HepG2 (cell line): ENCODE results near the gene VSIG10L. TPM values are rescaled to one million over a fixed set of nuclear protein-coding genes. Genes with fewer than 3 reads are reported as not detected.

Source experiments
- BRD4 ChIP-seq: sonication (generic); formaldehyde crosslinking; IDR thresholded peaks from 2 replicates; pipeline ENCODE4 v1.4.0; 2020; ENCODE audit warnings: missing genetic modification reagents
- CAMTA2 ChIP-seq: sonication (generic); formaldehyde crosslinking; IDR thresholded peaks from 2 replicates; pipeline ENCODE4 v1.4.0; 2020; ENCODE audit warnings: mild to moderate bottlenecking, missing genetic modification reagents, borderline replicate concordance
- DRAP1 ChIP-seq: IDR thresholded peaks from 2 replicates; pipeline ENCODE4 v1.6.1; 2016; ENCODE audit warnings: missing genetic modification reagents, missing compliant biosample characterization
- NAIF1 ChIP-seq: sonication (generic); formaldehyde crosslinking; IDR thresholded peaks from 2 replicates; pipeline ENCODE4 v1.5.0; 2020; ENCODE audit warnings: mild to moderate bottlenecking, missing genetic modification reagents, borderline replicate concordance
- NFATC3 ChIP-seq: sonication (generic); formaldehyde crosslinking; IDR thresholded peaks from 2 replicates; pipeline ENCODE4 v1.5.1; 2020; ENCODE audit warnings: mild to moderate bottlenecking, missing genetic modification reagents
- SMAD9 ChIP-seq: sonication (generic); formaldehyde crosslinking; IDR thresholded peaks from 2 replicates; pipeline ENCODE4 v1.5.1; 2020; ENCODE audit warnings: mild to moderate bottlenecking, missing genetic modification reagents
- ZHX2 ChIP-seq, 2 experiments: sonication (generic) in 1 of 2; formaldehyde crosslinking in 1 of 2; IDR thresholded peaks; 2 replicates each; pipeline versions ENCODE4 v1.6.1 to v1.9.0; 2014 to 2022; ENCODE audit warnings: antibody characterized with exemption in 1 of 2, borderline replicate concordance in 1 of 2, inconsistent platforms in 1 of 2, low read depth in 1 of 2, missing genetic modification reagents in 1 of 2
- ZNF768 ChIP-seq: sonication (generic); formaldehyde crosslinking; IDR thresholded peaks from 2 replicates; pipeline ENCODE4 v1.4.0; 2020; ENCODE audit warnings: missing genetic modification reagents
- ZNF770 ChIP-seq: sonication (generic); formaldehyde crosslinking; IDR thresholded peaks from 2 replicates; pipeline ENCODE4 v1.5.0; 2020; ENCODE audit warnings: mild to moderate bottlenecking, missing genetic modification reagents
- ZNF777 ChIP-seq: sonication (generic); formaldehyde crosslinking; IDR thresholded peaks from 2 replicates; pipeline ENCODE4 v1.4.0; 2020; ENCODE audit warnings: missing genetic modification reagents
- ZSCAN21 ChIP-seq: sonication (generic); formaldehyde crosslinking; IDR thresholded peaks from 2 replicates; pipeline ENCODE4 v1.8.0; 2022; ENCODE audit warnings: mild to moderate bottlenecking, missing genetic modification reagents, moderate library complexity, borderline replicate concordance
- polyA plus RNA-seq, 8 experiments: library from polyadenylated mRNA; depleted of rRNA in 3 of 8; stranded (reverse) in 7 of 8; unstranded in 1 of 8; fragments of >200 nt; fragmentation: Illumina TruSeq in 4 of 8; extraction: Trizol in 4 of 8; gene quantifications; 2 replicates each; pipeline versions ENCODE4 v1.2.1 to v1.2.3, GENCODE V29; 2011 to 2016; ENCODE audit warnings: low read depth in 4 of 8, missing spikeins in 1 of 8, mixed read lengths in 1 of 8; ENCODE audit not compliant: insufficient read depth in 1 of 8
- total RNA-seq, 5 experiments: library from RNA; depleted of rRNA; stranded (reverse); fragments of >200 nt; fragmentation: Illumina TruSeq; extraction: Trizol; gene quantifications; 2 replicates each; pipeline ENCODE4 v1.2.3, GENCODE V29; 2016; ENCODE audit warnings: low read depth in 1 of 5
- TF ChIP-seq, protein P1 (sequence below): sonication (generic); formaldehyde crosslinking; IDR thresholded peaks from 2 replicates; pipeline ENCODE4 v1.4.0; 2020; ENCODE audit warnings: mild to moderate bottlenecking, missing genetic modification reagents
- TF ChIP-seq, protein P2 (sequence below): sonication (generic); formaldehyde crosslinking; IDR thresholded peaks from 2 replicates; pipeline ENCODE4 v1.5.0; 2020; ENCODE audit warnings: missing genetic modification reagents
- TF ChIP-seq, protein P3 (sequence below): IDR thresholded peaks from 2 replicates; pipeline ENCODE4 v1.6.1; 2016; ENCODE audit warnings: mild to moderate bottlenecking

VSIG10L gene
- total and polyA plus RNA-seq, 2 of the 13 experiments (the other 11 are each of a cell fraction or from before 2014, with no cell fraction given): 2.7 to 8.5 TPM

- TF ChIP-seq, protein P1, sequence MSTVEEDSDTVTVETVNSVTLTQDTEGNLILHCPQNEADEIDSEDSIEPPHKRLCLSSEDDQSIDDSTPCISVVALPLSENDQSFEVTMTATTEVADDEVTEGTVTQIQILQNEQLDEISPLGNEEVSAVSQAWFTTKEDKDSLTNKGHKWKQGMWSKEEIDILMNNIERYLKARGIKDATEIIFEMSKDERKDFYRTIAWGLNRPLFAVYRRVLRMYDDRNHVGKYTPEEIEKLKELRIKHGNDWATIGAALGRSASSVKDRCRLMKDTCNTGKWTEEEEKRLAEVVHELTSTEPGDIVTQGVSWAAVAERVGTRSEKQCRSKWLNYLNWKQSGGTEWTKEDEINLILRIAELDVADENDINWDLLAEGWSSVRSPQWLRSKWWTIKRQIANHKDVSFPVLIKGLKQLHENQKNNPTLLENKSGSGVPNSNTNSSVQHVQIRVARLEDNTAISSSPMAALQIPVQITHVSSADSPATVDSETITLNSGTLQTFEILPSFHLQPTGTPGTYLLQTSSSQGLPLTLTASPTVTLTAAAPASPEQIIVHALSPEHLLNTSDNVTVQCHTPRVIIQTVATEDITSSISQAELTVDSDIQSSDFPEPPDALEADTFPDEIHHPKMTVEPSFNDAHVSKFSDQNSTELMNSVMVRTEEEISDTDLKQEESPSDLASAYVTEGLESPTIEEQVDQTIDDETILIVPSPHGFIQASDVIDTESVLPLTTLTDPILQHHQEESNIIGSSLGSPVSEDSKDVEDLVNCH (CRISPR knock-in tag): no peak
- TF ChIP-seq SMAD9 (no peak), ZSCAN21 (CRISPR knock-in tag) (peak; percentile 47; the same call in 1 of the 2 replicates), ZNF768 (CRISPR knock-in tag) (peak; percentile 19; the same call in 1 of the 2 replicates), BRD4 (no peak), ZNF770 (CRISPR knock-in tag) (peak; percentile 76), ZHX2 (IDR thresholded peaks at IDR 0.05; ENCODE audit: low read depth) (no peak), ZHX2 (CRISPR knock-in tag; IDR thresholded peaks at IDR 0.05; ENCODE audit: borderline replicate concordance) (no peak), NAIF1 (CRISPR knock-in tag) (0 out of 2 replicates have a peak, but pooled peaks have one; percentile 37), ZNF777 (peak; percentile 64), CAMTA2 (no peak), NFATC3 (no peak), DRAP1 (CRISPR knock-in tag) (peak; percentile 32; the same call in 1 of the 2 replicates)
- TF ChIP-seq, protein P2, sequence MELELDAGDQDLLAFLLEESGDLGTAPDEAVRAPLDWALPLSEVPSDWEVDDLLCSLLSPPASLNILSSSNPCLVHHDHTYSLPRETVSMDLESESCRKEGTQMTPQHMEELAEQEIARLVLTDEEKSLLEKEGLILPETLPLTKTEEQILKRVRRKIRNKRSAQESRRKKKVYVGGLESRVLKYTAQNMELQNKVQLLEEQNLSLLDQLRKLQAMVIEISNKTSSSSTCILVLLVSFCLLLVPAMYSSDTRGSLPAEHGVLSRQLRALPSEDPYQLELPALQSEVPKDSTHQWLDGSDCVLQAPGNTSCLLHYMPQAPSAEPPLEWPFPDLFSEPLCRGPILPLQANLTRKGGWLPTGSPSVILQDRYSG: no peak
- TF ChIP-seq, protein P3, sequence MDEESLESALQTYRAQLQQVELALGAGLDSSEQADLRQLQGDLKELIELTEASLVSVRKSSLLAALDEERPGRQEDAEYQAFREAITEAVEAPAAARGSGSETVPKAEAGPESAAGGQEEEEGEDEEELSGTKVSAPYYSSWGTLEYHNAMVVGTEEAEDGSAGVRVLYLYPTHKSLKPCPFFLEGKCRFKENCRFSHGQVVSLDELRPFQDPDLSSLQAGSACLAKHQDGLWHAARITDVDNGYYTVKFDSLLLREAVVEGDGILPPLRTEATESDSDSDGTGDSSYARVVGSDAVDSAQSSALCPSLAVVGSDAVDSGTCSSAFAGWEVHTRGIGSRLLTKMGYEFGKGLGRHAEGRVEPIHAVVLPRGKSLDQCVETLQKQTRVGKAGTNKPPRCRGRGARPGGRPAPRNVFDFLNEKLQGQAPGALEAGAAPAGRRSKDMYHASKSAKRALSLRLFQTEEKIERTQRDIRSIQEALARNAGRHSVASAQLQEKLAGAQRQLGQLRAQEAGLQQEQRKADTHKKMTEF: peak; percentile 39; the same call in 1 of the 2 replicates
Observed at GRCh38 chr19:51389143-51389542, 47.2 kb upstream of the VSIG10L start (continued).
